Activated T-cell treated with anti-CD3 and anti-CD28 coated beads, Interleukin-2, amount 50 U/mL, for 4 hours (primary cell): ENCODE results near the gene MAPK8IP3. TPM values are rescaled to one million over a fixed set of nuclear protein-coding genes. Genes with fewer than 3 reads are reported as not detected.
A peak's percentile ranks its signal among the peaks of the same experiment; 100 is the strongest.

ENCODE experiments used
- ATAC-seq, 2 donors: fragments of 200-7000 bp; cut with Tn5 transposase; one replicate each; pipeline ENCODE4 v1.10.0; 2021
- DNase-seq: peaks from one replicate; pipeline ENCODE4 v3.0.0-alpha.2; 2020
- H3K27me3 Mint-ChIP-seq: one replicate; pipeline ENCODE4 v1.8.0; 2021; ENCODE audit warnings: low read depth, mixed read lengths
- H3K36me3 Mint-ChIP-seq: one replicate; pipeline ENCODE4 v1.8.0; 2022; ENCODE audit warnings: mixed read lengths; ENCODE audit not compliant: insufficient read depth
- H3K4me1 Mint-ChIP-seq: one replicate; pipeline ENCODE4 v1.8.0; 2021; ENCODE audit warnings: low read depth, mixed read lengths
- H3K4me3 Mint-ChIP-seq: one replicate; pipeline ENCODE4 v1.8.0; 2021; ENCODE audit warnings: mild to moderate bottlenecking, moderate library complexity, mixed read lengths
- H3K9me3 Mint-ChIP-seq: one replicate; pipeline ENCODE4 v1.8.0; 2021; ENCODE audit warnings: mixed read lengths
- total RNA-seq, 3 donors: library from RNA; stranded (reverse); gene quantifications; one replicate each; pipeline ENCODE4 v1.2.1, GENCODE V29; 2021

Gene MAPK8IP3
- total RNA-seq, 3 donors from 2014 or later: 76.3 to 89.4 (median 78.1) TPM

- Mint-ChIP-seq H3K4me1 (peaks cover 7% of the 10 kb centered on the region), H3K9me3 (no peaks in the 10 kb centered on the region), H3K4me3 (no peak overlapping the region), H3K36me3 (peaks cover 11% of the 10 kb centered on the region), H3K27me3 (no peaks in the 10 kb centered on the region)
- DNase-seq (no peak), ATAC-seq (no peak)
These were observed 103.3 kb downstream of the MAPK8IP3 start for GRCh38 chr16:1809281-1809801.

DNA sequence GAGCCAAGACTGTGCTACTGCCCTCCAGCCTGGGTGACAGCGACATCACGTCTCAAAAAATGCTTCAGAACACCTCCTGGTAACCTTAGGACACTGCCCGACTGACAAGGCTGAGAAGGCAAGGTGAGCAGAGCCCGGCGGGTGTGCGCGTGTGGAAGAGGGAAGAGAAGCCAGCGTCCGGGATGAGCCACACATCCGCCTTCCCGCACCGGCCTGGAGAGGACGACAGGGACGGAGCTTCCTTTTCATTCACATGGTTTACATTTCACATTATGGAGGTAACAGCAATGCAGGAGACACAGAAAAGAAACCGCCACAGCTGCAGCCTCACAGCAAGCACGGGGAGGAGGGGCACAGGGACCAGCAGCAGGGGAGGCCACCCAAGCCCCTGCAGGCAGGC lies 104.1 kb downstream of the MAPK8IP3 start:
- Mint-ChIP-seq H3K4me1 (peaks cover 7% of the 10 kb centered on the region), H3K4me3 (no peak overlapping the region), H3K9me3 (no peaks in the 10 kb centered on the region), H3K36me3 (peaks cover 14% of the 10 kb centered on the region), H3K27me3 (no peaks in the 10 kb centered on the region)
- no peak for DNase-seq
- ATAC-seq: no peak

DNA sequence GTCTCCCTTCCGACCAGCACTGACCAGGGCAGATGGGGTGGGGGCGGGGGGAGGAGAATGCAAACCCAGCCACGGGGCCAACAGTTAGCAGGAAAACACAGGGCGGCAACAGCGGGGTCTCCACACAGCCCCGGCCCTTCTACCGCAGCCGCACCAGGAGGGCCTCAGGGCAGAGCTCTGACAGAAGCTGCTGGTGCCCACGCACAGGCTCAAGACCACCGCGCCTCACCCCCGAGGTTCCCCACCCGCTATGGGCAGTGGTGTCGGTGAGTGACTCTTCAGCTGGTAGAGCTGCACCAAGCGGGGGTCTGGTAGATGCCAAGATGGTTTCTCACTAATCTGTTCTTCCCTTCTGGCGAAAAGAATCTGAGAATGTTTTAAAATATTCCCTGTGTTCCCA lies 104.5 kb downstream of the MAPK8IP3 start:
- peaks cover 7% of the 10 kb centered on the region for H3K4me1 Mint-ChIP-seq
- H3K9me3 Mint-ChIP-seq: no peaks in the 10 kb centered on the region
- peaks cover 18% of the 10 kb centered on the region for H3K36me3 Mint-ChIP-seq
- H3K27me3 Mint-ChIP-seq: no peaks in the 10 kb centered on the region
- DNase-seq: no peak
- no peak for ATAC-seq
- H3K4me3 Mint-ChIP-seq: no peak overlapping the region

DNA sequence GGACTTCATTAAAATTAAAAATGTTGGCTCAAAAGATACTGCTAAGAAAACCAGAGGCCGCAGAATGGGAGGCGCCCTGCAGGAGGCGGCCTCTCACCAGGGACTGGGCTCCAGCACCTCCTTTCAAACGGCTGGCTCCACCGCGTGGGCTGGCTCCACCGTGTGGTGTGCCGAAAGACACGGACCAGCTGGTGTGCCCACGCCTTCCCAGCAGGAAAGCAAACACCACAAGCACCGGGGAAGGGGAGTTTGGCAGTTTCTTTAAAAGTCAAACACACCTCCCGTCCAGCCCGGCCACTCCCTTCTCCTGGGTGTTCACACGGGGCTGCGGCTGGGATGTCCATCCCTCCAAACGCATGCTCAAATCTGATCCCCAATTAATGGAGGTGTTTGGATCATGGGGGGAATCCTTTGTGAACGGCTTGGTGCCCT lies 106.8 kb downstream of the MAPK8IP3 start:
- DNase-seq (peak; percentile 48), ATAC-seq (peak; percentile 61 to 82)
- peaks cover 7% of the 10 kb centered on the region for H3K4me1 Mint-ChIP-seq
- H3K4me3 Mint-ChIP-seq: no peak overlapping the region
- no peaks in the 10 kb centered on the region for H3K9me3 Mint-ChIP-seq
- H3K36me3 Mint-ChIP-seq: peaks cover 12% of the 10 kb centered on the region
- H3K27me3 Mint-ChIP-seq: no peaks in the 10 kb centered on the region

DNA sequence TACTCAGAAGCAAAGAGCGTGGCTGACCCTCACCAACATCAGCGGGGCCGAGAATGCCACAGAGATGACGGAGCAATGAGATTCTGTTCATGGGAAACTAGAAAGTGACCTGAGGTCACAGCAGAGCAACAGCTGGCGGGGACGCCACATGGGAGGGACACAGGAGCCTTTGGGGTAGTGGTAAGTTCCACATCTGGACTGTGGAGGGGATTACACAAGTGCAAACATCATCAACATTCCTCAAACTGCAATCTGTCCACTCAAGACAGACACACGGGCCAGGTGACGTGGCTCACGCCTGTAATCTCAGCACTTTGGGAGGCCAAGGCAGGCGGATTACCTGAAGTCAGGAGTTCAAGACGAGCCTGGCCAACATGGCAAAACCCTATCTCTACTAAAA lies 109.5 kb downstream of the MAPK8IP3 start:
- no peak for ATAC-seq
- Mint-ChIP-seq H3K4me3 (no peak overlapping the region), H3K27me3 (no peaks in the 10 kb centered on the region), H3K4me1 (peaks cover 7% of the 10 kb centered on the region), H3K36me3 (peaks cover 11% of the 10 kb centered on the region), H3K9me3 (no peaks in the 10 kb centered on the region)
- DNase-seq: no peak

DNA sequence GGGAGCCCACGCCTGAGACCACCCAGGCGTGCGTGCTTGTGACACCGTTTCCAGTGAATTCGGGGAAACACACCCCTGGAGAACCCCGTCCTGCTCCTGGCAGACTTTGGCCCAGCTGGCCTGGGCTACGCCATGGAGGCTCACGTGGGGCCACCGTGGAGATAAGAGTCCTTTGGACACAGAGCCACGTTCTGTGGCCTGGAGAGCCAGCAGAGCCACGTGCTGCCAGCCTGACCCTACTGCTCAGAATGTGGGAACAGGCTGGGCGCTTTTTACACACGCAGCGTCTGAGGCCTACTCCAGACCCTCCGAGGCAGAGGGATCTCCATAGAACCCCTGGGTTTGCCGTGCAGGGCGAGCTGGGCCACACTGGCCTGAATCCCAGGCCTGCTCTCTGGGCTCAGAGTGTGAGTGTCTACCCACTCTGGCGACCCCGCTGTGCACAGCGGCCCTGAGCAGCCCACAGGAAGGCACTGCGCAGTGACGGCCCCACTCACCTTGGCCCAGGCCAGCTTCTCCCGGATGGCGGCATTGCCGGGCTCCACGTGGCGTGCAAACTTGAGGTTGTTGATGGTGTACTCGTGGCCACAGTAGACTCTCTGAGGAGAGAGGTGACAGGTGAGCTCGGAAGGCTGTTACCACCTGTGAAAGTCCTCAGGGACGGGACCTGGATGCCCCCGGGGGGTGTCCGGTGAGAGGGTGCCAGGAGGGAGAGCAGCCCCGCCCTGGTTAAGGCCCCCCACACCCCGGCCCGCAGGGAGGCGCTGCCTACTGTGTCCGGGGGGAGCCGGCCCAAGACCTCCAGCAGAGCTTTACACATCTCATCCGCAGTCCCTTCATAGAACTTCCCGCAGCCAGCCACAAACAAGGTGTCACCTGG lies 110.6 kb downstream of the MAPK8IP3 start:
- DNase-seq: no peak
- Mint-ChIP-seq H3K27me3 (no peaks in the 10 kb centered on the region), H3K9me3 (no peaks in the 10 kb centered on the region), H3K36me3 (peaks cover 11% of the 10 kb centered on the region), H3K4me1 (peaks cover 7% of the 10 kb centered on the region), H3K4me3 (no peak overlapping the region)
- ATAC-seq: no peak

DNA sequence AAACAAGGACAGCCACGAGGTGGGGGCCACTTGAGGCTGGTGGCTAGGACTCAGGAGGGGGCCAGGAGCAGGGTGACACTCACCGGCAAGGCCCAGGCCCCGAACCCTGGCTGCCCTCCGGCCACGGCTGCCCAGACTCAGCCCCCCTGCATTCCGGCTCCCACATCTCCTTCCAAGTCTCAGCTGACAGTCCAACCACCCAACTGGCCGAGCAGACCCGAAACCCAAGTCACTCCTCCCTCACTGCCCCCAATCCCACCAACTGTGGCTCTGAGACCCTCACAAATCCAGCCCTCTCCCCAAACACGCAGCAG lies 111.2 kb downstream of the MAPK8IP3 start:
- ATAC-seq: no peak
- Mint-ChIP-seq H3K4me1 (peaks cover 7% of the 10 kb centered on the region), H3K27me3 (no peaks in the 10 kb centered on the region), H3K9me3 (no peaks in the 10 kb centered on the region), H3K36me3 (peaks cover 11% of the 10 kb centered on the region), H3K4me3 (no peak overlapping the region)
- no peak for DNase-seq

GRCh38 chr16:1817716-1818115 lies 111.7 kb downstream of the MAPK8IP3 start:
- H3K36me3 Mint-ChIP-seq: peaks cover 11% of the 10 kb centered on the region
- ATAC-seq: no peak
- no peaks in the 10 kb centered on the region for H3K27me3 Mint-ChIP-seq
- H3K9me3 Mint-ChIP-seq: no peaks in the 10 kb centered on the region
- no peak overlapping the region for H3K4me3 Mint-ChIP-seq
- no peak for DNase-seq
- H3K4me1 Mint-ChIP-seq: peaks cover 5% of the 10 kb centered on the region

- Mint-ChIP-seq H3K36me3 (peaks cover 11% of the 10 kb centered on the region), H3K9me3 (no peaks in the 10 kb centered on the region), H3K4me1 (peaks cover under 1% of the 10 kb centered on the region), H3K4me3 (no peak overlapping the region), H3K27me3 (no peaks in the 10 kb centered on the region)
- no peak for DNase-seq
- no peak for ATAC-seq
These were observed 112.3 kb downstream of the MAPK8IP3 start for GRCh38 chr16:1818204-1818872.

DNA sequence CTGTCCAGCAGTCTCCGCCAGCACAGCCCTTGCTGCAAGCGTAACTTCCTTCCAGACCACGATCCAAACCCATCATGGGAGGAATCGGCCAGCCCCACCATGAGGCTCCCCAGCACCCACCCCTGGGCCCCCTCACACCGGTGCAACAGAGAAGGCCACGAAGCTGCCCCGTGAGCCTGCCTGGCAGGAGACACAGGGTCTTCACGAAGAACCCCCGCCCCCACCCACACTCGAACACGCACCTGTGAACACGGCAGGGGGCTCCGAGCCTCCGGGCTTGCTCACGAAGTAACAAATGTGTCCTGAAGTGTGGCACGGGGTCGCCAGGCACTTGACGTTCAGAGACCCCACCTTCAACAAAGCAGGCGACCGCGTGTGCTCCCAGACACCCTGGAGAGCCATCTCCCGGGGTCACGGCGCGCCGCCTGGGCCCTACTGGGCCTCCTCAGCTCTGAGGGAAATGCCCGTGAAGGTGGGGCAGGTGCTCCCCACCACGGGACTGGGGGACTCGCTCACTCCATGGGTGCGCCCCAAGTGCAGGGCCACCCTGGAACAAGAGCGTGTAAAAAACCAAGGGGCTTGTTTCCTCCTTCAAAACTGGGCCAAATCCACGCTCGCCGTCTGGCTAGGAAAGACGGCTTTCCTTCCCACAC lies 113.0 kb downstream of the MAPK8IP3 start:
- H3K27me3 Mint-ChIP-seq: no peaks in the 10 kb centered on the region
- no peak overlapping the region for H3K4me3 Mint-ChIP-seq
- no peak for ATAC-seq
- H3K4me1 Mint-ChIP-seq: peaks cover 3% of the 10 kb centered on the region
- H3K9me3 Mint-ChIP-seq: no peaks in the 10 kb centered on the region
- H3K36me3 Mint-ChIP-seq: peaks cover 9% of the 10 kb centered on the region
- no peak for DNase-seq

DNA sequence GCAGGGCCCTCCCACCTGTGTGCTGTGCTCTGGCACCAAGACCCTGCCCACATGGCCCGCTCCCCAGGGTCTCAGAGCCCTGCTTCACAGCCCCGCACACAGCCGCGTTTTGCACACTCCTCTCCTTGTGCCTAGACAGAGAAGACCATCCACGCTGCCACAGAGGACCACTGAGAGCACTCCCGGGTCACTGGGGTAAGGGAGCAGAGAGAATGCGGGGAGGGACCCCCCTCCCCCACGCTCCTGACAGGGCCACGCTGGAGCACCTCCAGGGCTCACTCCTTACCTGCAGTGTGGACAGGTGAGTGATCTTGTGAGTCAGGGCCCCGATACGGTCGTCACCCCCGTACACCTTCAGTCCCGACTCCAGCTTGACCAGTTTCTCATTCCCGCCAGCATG lies 113.6 kb downstream of the MAPK8IP3 start:
- no peak overlapping the region for H3K4me3 Mint-ChIP-seq
- H3K36me3 Mint-ChIP-seq: peaks cover 9% of the 10 kb centered on the region

More for the DNA sequence above, 113.6 kb downstream of the MAPK8IP3 start:
- ATAC-seq (no peak), DNase-seq (no peak)
- H3K9me3 Mint-ChIP-seq: no peaks in the 10 kb centered on the region
- H3K4me1 Mint-ChIP-seq: peaks cover 9% of the 10 kb centered on the region
- H3K27me3 Mint-ChIP-seq: no peaks in the 10 kb centered on the region

Other genes starting within 250 kb of the MAPK8IP3 start
- gene CLCN7, start 231.2 kb upstream of the MAPK8IP3 start, total RNA-seq: 10 to 100 TPM; 54.2 to 60.7 (median 54.7) TPM
- under 1 TPM in 1 of 3 donors, not detected in 2; 0.28 TPM for gene PTX4, start 217.3 kb upstream of the MAPK8IP3 start, total RNA-seq
- 100 to 1,000 TPM; 103 to 131 (median 121) TPM for gene TELO2, start 212.8 kb upstream of the MAPK8IP3 start, total RNA-seq
- 10 to 100 TPM; 11.7 to 16.7 (median 16.2) TPM for gene TMEM204, start 172.5 kb upstream of the MAPK8IP3 start, total RNA-seq
- gene IFT140, start 94.1 kb upstream of the MAPK8IP3 start, total RNA-seq: 1 to 10 TPM; 5.8 to 9.1 (median 7.2) TPM
- gene CRAMP1, start 93.8 kb upstream of the MAPK8IP3 start, total RNA-seq: 10 to 100 TPM; 19.1 to 22.9 (median 22.1) TPM
- 10 to 100 TPM; 89.2 to 96.4 (median 92.4) TPM for gene JPT2, start 27.9 kb upstream of the MAPK8IP3 start, total RNA-seq
- 10 to 100 TPM; 37.2 to 37.6 (median 37.4) TPM for gene NME3, start 65.3 kb downstream of the MAPK8IP3 start, total RNA-seq
- gene EME2, start 66.6 kb downstream of the MAPK8IP3 start, total RNA-seq: 10 to 100 TPM; 30.4 to 39.1 (median 35.7) TPM
- gene MRPS34, start 66.9 kb downstream of the MAPK8IP3 start, total RNA-seq: 100 to 1,000 TPM; 223 to 288 (median 265) TPM
- gene SPSB3, start 76.4 kb downstream of the MAPK8IP3 start, total RNA-seq: 10 to 100 TPM; 15.5 to 20.8 (median 16.8) TPM
- 100 to 1,000 TPM in 1 of 3 donors, 10 to 100 TPM in 2; 85.7 to 101 (median 94.7) TPM for gene NUBP2, start 76.8 kb downstream of the MAPK8IP3 start, total RNA-seq
- under 1 TPM in 1 of 3 donors, not detected in 2; 0.18 TPM for gene IGFALS, start 87.5 kb downstream of the MAPK8IP3 start, total RNA-seq
- 10 to 100 TPM; 34.4 to 45.9 (median 35.3) TPM for gene HAGH, start 120.6 kb downstream of the MAPK8IP3 start, total RNA-seq
- 10 to 100 TPM; 22.8 to 27.9 (median 24.0) TPM for gene FAHD1, start 121.0 kb downstream of the MAPK8IP3 start, total RNA-seq
- under 1 TPM; 0.24 to 0.34 (median 0.28) TPM for gene MEIOB, start 166.0 kb downstream of the MAPK8IP3 start, total RNA-seq
- gene HS3ST6, start 212.2 kb downstream of the MAPK8IP3 start, total RNA-seq: not detected
- gene MSRB1, start 237.0 kb downstream of the MAPK8IP3 start, total RNA-seq: 10 to 100 TPM; 16.8 to 19.4 (median 17.6) TPM
- not detected for gene RPL3L, start 248.5 kb downstream of the MAPK8IP3 start, total RNA-seq